WERI-Rb-1 (cell line): ENCODE data around the gene KRT9.

Source experiments
- DNase-seq: peaks from one replicate; pipeline ENCODE4 v3.0.0-alpha.2; 2020
- H3K27ac ChIP-seq: fragments of 250-450 bp; sonication (Bioruptor Pico); 2 replicates; pipeline ENCODE4 v1.5.1; 2020; ENCODE audit warnings: mild to moderate bottlenecking, moderate library complexity
- H3K27me3 ChIP-seq: fragments of 250-450 bp; sonication (Bioruptor Pico); 2 replicates; pipeline ENCODE4 v1.5.1; 2021; ENCODE audit warnings: mild to moderate bottlenecking, low read depth, moderate library complexity; ENCODE audit not compliant: insufficient read depth, severe bottlenecking
- H3K36me3 ChIP-seq: fragments of 250-450 bp; sonication (Bioruptor Pico); 2 replicates; pipeline ENCODE4 v1.5.1; 2020; ENCODE audit warnings: mild to moderate bottlenecking, moderate library complexity
- H3K4me3 ChIP-seq: 2 replicates; pipeline ENCODE4 v1.5.1; 2011; ENCODE audit warnings: low read depth, mild to moderate bottlenecking, control low read depth, low read length
- H3K9me3 ChIP-seq: fragments of 250-450 bp; sonication (Bioruptor Pico); 2 replicates; pipeline ENCODE4 v1.5.1; 2021; ENCODE audit warnings: mild to moderate bottlenecking, moderate library complexity; ENCODE audit not compliant: severe bottlenecking
- TF ChIP-seq, protein P1 (sequence below): IDR thresholded peaks from 2 replicates; pipeline ENCODE4 v1.5.1; 2011; ENCODE audit warnings: low read depth, mild to moderate bottlenecking, control low read depth, inconsistent platforms, low read length

KRT9 gene

DNA sequence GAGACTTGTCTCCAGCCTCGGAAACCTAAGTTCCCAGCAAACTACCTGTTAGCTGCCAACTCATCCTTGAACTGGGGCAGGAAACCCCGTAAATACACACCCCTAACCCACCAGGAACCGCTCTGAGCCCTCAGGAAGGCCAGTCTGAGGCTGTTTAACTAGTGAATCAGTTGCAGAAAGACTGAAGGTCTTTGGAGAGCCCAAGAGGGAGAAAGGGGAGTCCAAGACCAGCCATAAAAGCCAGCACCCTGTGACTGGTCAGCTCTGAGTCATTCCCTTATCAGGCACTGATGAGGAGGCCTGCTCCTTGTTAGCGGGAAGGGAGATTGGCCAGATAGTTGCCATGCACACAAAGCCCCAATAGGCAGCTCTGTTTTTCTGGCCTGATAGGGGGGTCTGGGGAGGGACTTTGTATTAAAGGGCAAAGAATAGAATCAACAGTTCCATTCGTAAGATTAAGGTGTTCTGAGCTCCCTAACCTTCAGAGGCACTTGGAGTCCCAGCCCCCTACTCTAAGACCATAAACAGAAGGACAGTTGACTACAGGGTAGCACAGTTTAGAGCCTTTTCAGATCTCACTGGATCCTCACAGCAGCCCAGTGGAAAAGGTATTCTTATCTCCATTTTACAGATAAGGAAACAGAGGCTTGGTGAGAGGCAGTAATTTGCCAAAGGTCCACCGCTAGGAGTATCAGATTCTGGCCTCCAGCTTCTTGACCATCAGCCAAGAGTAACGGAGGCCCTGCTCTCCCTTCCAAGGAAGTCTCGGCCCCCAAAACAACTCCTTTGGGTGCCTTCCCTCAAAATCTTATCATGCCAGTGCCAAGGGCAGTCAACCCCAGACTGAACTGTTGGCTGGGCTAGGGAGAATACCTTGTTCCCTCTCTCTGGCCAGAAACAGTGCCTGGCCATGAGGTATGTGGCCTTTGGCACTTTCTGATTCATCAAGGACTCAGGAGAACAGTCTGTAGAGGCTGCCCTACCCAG lies 41.5 kb downstream of the KRT9 start:
- no peak overlapping the region for H3K27ac ChIP-seq
- H3K27me3 ChIP-seq: no peaks in the 10 kb centered on the region
- H3K9me3 ChIP-seq: peaks cover 4% of the 10 kb centered on the region
- no peak overlapping the region for H3K4me3 ChIP-seq
- H3K36me3 ChIP-seq: no peaks in the 10 kb centered on the region
- no peak for DNase-seq
- TF ChIP-seq, protein P1, sequence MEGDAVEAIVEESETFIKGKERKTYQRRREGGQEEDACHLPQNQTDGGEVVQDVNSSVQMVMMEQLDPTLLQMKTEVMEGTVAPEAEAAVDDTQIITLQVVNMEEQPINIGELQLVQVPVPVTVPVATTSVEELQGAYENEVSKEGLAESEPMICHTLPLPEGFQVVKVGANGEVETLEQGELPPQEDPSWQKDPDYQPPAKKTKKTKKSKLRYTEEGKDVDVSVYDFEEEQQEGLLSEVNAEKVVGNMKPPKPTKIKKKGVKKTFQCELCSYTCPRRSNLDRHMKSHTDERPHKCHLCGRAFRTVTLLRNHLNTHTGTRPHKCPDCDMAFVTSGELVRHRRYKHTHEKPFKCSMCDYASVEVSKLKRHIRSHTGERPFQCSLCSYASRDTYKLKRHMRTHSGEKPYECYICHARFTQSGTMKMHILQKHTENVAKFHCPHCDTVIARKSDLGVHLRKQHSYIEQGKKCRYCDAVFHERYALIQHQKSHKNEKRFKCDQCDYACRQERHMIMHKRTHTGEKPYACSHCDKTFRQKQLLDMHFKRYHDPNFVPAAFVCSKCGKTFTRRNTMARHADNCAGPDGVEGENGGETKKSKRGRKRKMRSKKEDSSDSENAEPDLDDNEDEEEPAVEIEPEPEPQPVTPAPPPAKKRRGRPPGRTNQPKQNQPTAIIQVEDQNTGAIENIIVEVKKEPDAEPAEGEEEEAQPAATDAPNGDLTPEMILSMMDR: no peak

DNA sequence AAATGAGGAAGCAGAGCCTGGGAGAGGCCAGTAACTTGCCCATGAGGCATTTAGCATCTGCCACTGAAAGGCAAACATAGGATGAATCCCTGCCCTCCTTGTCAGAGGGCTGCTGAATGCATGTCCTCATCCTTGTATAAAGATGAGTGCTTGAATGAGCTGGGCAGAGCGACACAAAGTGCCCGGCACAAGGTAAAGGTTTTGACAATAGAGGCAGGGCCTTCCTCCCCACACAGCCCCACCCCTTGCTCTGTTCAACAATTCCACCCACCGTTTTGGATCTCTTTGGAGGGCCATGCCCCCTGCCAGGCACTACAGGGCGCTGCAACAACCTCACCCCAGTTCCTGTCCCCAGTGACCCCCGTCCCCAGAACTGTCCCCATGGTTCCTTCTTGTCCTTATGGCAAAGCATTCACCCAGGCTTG lies 42.4 kb downstream of the KRT9 start:
- TF ChIP-seq, protein P1: no peak
- no peak for DNase-seq
- Histone ChIP-seq H3K27ac (peak overlapping the region; percentile 36; the same call in 1 of the 2 replicates), H3K4me3 (no peak overlapping the region), H3K36me3 (no peaks in the 10 kb centered on the region), H3K9me3 (peaks cover 4% of the 10 kb centered on the region), H3K27me3 (no peaks in the 10 kb centered on the region)

DNA sequence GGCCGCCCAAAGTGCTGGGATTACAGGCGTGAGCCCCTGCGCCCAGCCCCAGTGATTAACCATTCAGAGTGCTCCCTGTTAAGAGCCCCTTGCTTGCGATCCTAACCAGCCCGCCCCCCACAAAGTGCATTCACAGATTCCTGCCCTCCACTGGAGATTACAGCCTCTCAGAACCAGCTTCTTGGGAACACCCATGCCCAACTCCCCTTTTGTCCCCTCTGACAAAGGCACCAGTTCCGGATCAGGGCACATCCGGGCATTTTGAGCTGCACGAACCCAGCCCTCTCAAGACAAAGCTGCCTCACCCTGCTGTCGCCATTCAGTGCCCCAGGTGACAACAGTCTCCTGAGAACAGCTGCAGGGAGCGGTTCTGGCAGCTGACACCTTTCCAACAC lies 42.9 kb downstream of the KRT9 start:
- TF ChIP-seq, protein P1: no peak
- H3K27me3 ChIP-seq: no peaks in the 10 kb centered on the region
- peak overlapping the region; percentile 36 for H3K27ac ChIP-seq
- no peaks in the 10 kb centered on the region for H3K36me3 ChIP-seq
- H3K9me3 ChIP-seq: peaks cover 4% of the 10 kb centered on the region
- DNase-seq: peak; percentile 39
- H3K4me3 ChIP-seq: no peak overlapping the region

DNA sequence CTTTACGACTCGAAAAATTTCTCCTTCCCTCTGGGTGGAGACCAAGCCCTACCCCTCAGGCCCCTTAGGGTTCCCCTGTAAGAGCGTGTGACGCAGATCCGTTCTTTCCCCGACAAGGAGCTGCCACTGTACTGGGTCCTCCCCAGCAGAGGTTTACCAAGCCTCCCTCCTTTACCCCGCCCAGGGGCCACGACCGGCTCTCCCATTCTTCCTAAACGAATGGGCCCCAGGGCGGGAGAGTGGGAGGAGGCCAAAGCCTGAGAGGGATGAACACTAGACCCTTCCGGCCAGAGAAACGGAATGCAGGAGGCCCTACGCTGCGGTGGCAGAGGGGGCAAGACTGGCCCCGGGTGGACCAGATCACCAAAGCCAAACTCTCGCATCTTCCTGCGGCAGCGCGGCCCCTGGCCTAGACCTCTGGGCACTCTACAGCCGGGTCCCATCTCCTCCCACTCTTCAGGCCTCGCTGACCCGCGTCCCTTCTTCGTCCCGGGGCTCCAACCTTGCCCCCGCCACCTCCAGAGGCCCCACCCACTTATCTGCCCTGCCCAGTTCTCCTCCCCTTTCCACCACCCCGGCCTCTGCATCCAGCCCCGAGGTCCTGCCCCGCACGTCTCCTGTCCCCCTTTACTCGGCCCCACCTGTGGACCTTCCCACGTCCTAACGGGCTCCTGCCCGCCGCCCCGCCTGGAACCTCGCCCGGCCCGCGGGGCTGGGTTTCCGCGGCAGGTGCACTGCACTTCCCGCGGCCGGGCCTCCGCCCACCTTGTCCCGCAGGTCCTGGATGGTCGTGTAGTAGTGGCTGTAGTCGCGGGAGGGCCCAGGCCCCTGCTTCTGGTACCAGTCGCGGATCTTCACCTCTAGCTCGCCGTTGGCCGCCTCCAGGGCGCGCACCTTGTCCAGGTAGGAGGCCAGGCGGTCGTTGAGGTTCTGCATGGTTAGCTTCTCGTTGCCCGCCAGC lies 44.5 kb downstream of the KRT9 start:
- H3K4me3 ChIP-seq: no peak overlapping the region
- H3K27ac ChIP-seq: no peak overlapping the region
- TF ChIP-seq, protein P1: no peak
- no peaks in the 10 kb centered on the region for H3K36me3 ChIP-seq
- peaks cover 4% of the 10 kb centered on the region for H3K9me3 ChIP-seq
- DNase-seq: no peak
- H3K27me3 ChIP-seq: no peaks in the 10 kb centered on the region

DNA sequence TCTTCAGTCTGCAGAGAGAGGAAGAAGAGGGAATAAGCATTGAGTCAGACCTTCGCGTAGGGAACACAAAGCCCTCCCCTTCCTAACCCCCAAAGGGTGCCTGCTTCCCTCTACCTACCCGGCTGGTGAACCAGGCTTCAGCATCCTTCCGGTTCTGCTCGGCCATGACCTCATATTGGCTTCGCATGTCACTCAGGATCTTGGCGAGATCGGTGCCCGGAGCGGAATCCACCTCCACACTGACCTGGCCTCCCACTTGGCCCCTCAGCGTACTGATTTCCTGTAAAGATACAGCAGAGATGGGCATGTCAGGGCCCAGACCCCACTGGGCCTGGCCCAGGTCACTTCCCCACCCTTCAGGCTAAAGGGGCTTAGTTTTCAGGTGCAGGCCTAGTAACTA lies 47.6 kb downstream of the KRT9 start:
- TF ChIP-seq, protein P1: no peak

More for the DNA sequence above, 47.6 kb downstream of the KRT9 start:
- no peaks in the 10 kb centered on the region for H3K36me3 ChIP-seq
- no peaks in the 10 kb centered on the region for H3K27me3 ChIP-seq
- H3K27ac ChIP-seq: no peak overlapping the region
- no peak overlapping the region for H3K4me3 ChIP-seq
- no peak for DNase-seq
- peaks cover 4% of the 10 kb centered on the region for H3K9me3 ChIP-seq
